Smooth muscle cell (in vitro differentiated cells): ENCODE results near the gene RPTOR. TPM values are rescaled to one million over a fixed set of nuclear protein-coding genes. Genes with fewer than 3 reads are reported as not detected.

Source experiments
- DNase-seq: peaks from one replicate; lab custom pipeline; 2025; ENCODE audit not compliant: unreplicated experiment; lab: John Stamatoyannopoulos, UW
- H2AFZ ChIP-seq: fragments of 200-600 bp; sonication (generic); 2 replicates; pipeline ENCODE4 v1.6.0; 2016; ENCODE audit warnings: antibody characterized with exemption, low read depth, mild to moderate bottlenecking
- H3F3A ChIP-seq: fragments of 200-600 bp; sonication (generic); 2 replicates; pipeline ENCODE4 v1.6.0; 2017; ENCODE audit warnings: antibody characterized with exemption, low read depth
- H3K27ac ChIP-seq: fragments of 200-600 bp; sonication (generic); 2 replicates; pipeline ENCODE4 v1.5.1; 2016; ENCODE audit warnings: low read depth, mild to moderate bottlenecking
- H3K27me3 ChIP-seq: fragments of 200-600 bp; sonication (generic); 2 replicates; pipeline ENCODE4 v1.6.1; 2016; ENCODE audit warnings: low read depth, mild to moderate bottlenecking
- H3K36me3 ChIP-seq: fragments of 200-600 bp; sonication (generic); 2 replicates; pipeline ENCODE4 v1.5.1; 2016; ENCODE audit warnings: low read depth
- H3K4me1 ChIP-seq: fragments of 200-600 bp; sonication (generic); 2 replicates; pipeline ENCODE4 v1.5.1; 2016; ENCODE audit warnings: low read depth
- H3K4me2 ChIP-seq: fragments of 200-600 bp; sonication (generic); 2 replicates; pipeline ENCODE4 v1.6.0; 2016; ENCODE audit warnings: mild to moderate bottlenecking
- H3K4me3 ChIP-seq: fragments of 200-600 bp; sonication (generic); 2 replicates; pipeline ENCODE4 v1.5.1; 2016; ENCODE audit warnings: mild to moderate bottlenecking
- H3K79me2 ChIP-seq: fragments of 200-600 bp; sonication (generic); 2 replicates; pipeline ENCODE4 v1.6.0; 2016; ENCODE audit warnings: low read depth, mild to moderate bottlenecking
- H3K9ac ChIP-seq: fragments of 200-600 bp; sonication (generic); 2 replicates; pipeline ENCODE4 v1.6.0; 2016; ENCODE audit warnings: low read depth
- H3K9me3 ChIP-seq: fragments of 200-600 bp; sonication (generic); replicated peaks from 2 replicates; pipeline ENCODE4 v1.5.1; 2016; ENCODE audit warnings: low read depth
- H4K20me1 ChIP-seq: fragments of 200-600 bp; sonication (generic); 2 replicates; pipeline ENCODE4 v1.6.0; 2016; ENCODE audit warnings: low read depth
- CTCF ChIP-seq: fragments of 200-600 bp; sonication (generic); IDR thresholded peaks from 2 replicates; pipeline ENCODE4 v1.5.1; 2017; ENCODE audit warnings: borderline replicate concordance, mild to moderate bottlenecking, antibody characterized with exemption; ENCODE audit not compliant: insufficient read depth, poor library complexity, severe bottlenecking
- WGBS: methylation state at CpG from one replicate; pipeline ENCODE4 v1.1.7; 2016; ENCODE audit warnings: low lambda C conversion rate; 5-methylcytosine and 5-hydroxymethylcytosine counted together
- polyA plus RNA-seq: library from polyadenylated mRNA; unstranded; fragments of >200 nt; fragmentation: Nextera tagmentation; extraction: Ambion mirVana; gene quantifications from 2 replicates; pipeline ENCODE4 v1.2.1, GENCODE V29; 2016
- total RNA-seq: library from RNA; depleted of rRNA; stranded (reverse); fragments of >200 nt; gene quantifications from 2 replicates; pipeline ENCODE4 v1.2.3, GENCODE V29; 2014

RPTOR gene
- total and polyA plus RNA-seq, 2 experiments from 2014 or later = 10.6 to 12.2 TPM

GRCh38 chr17:80599546-80600305 is 55.1 kb downstream of the RPTOR start:
- 27% methylated on average over 8 of the region's 8 CpGs for WGBS
- H3K4me2 ChIP-seq = peak overlapping the region; percentile 70
- DNase-seq = peak; percentile 4
- H3K79me2 ChIP-seq = peaks cover 52% of the 10 kb centered on the region
- no peaks in the 10 kb centered on the region for H3K27me3 ChIP-seq
- peaks cover 67% of the 10 kb centered on the region for H4K20me1 ChIP-seq
- H3K27ac ChIP-seq = peak overlapping the region; percentile 84
- no peak overlapping the region for H3K4me3 ChIP-seq
- no peak for TF ChIP-seq CTCF
- H3K9me3 ChIP-seq = no peaks in the 10 kb centered on the region
- peaks cover 6% of the 10 kb centered on the region for H3F3A ChIP-seq
- H2AFZ ChIP-seq = no peak overlapping the region
- no peaks in the 10 kb centered on the region for H3K36me3 ChIP-seq
- H3K9ac ChIP-seq = peak overlapping the region; percentile 25
- H3K4me1 ChIP-seq = peaks cover 18% of the 10 kb centered on the region

GRCh38 chr17:80601146-80601545 is 56.5 kb downstream of the RPTOR start:
- Histone ChIP-seq H3K79me2 (peaks cover 52% of the 10 kb centered on the region), H3K9me3 (no peaks in the 10 kb centered on the region), H3K9ac (no peak overlapping the region), H3K27ac (no peak overlapping the region), H3K4me1 (peaks cover 18% of the 10 kb centered on the region), H3K4me3 (no peak overlapping the region), H4K20me1 (peaks cover 69% of the 10 kb centered on the region), H3K36me3 (no peaks in the 10 kb centered on the region), H3F3A (peaks cover 6% of the 10 kb centered on the region), H3K27me3 (no peaks in the 10 kb centered on the region), H3K4me2 (no peak overlapping the region), H2AFZ (no peak overlapping the region)
- DNase-seq = no peak
- WGBS = 96% methylated on average over 12 of the region's 12 CpGs
- TF ChIP-seq CTCF = no peak

GRCh38 chr17:80603396-80603795 is 58.8 kb downstream of the RPTOR start:
- no peak for DNase-seq
- TF ChIP-seq CTCF = no peak
- Histone ChIP-seq H3K4me3 (no peak overlapping the region), H3F3A (peaks cover 6% of the 10 kb centered on the region), H3K4me1 (peaks cover 12% of the 10 kb centered on the region), H2AFZ (no peak overlapping the region), H3K9ac (no peak overlapping the region), H3K9me3 (no peaks in the 10 kb centered on the region), H4K20me1 (peaks cover 68% of the 10 kb centered on the region), H3K36me3 (no peaks in the 10 kb centered on the region), H3K27ac (no peak overlapping the region), H3K27me3 (no peaks in the 10 kb centered on the region), H3K4me2 (no peak overlapping the region), H3K79me2 (peaks cover 56% of the 10 kb centered on the region)
- WGBS = 68% methylated on average over 10 of the region's 10 CpGs
